GM21717 (cell line): ENCODE data around the gene IMP3.
"Not testable (repeated sequence)": the region's sequence is repeated elsewhere in the genome, so short reads cannot be mapped to it uniquely, and the experiment has no call there.

Source experiments
- ATAC-seq: cut with Tn5 transposase; IDR thresholded peaks from one replicate; pipeline ENCODE4 v1.9.1; 2021; ENCODE audit warnings: mild to moderate bottlenecking, moderate library complexity; ENCODE audit not compliant: unreplicated experiment

The IMP3 gene

GRCh38 chr15:75639709-75640482 lies at the start of gene IMP3:
Gene IMP3 (minus strand): TSS chr15:75640224. CDS start chr15:75640168, 56 bp downstream.
- ATAC-seq = peak; percentile 89

- not testable (repeated sequence) for ATAC-seq
These were observed 49.4 kb upstream of the IMP3 start for GRCh38 chr15:75689429-75689828.

- ATAC-seq = no peak
These were observed 48.8 kb upstream of the IMP3 start for GRCh38 chr15:75688831-75689230.

GRCh38 chr15:75688278-75688557 lies 48.2 kb upstream of the IMP3 start:
- no peak for ATAC-seq

- no peak for ATAC-seq
These were observed 47.7 kb upstream of the IMP3 start for GRCh38 chr15:75687486-75688277.

GRCh38 chr15:75686212-75686642 lies 46.2 kb upstream of the IMP3 start:
- not testable (repeated sequence) for ATAC-seq

- no peak for ATAC-seq
These were observed 45.2 kb upstream of the IMP3 start for GRCh38 chr15:75685195-75685594.

GRCh38 chr15:75684648-75685047 lies 44.6 kb upstream of the IMP3 start:
- ATAC-seq = no peak

GRCh38 chr15:75683646-75684312 lies 43.8 kb upstream of the IMP3 start:
- ATAC-seq = not testable (repeated sequence)

- ATAC-seq = no peak
These were observed 42.4 kb upstream of the IMP3 start for GRCh38 chr15:75682181-75683135.

GRCh38 chr15:75680007-75680789 lies 40.2 kb upstream of the IMP3 start:
- ATAC-seq = no peak

GRCh38 chr15:75678324-75678690 lies 38.3 kb upstream of the IMP3 start:
- not testable (repeated sequence) for ATAC-seq

- no peak for ATAC-seq
These were observed 37.7 kb upstream of the IMP3 start for GRCh38 chr15:75677465-75678323.

- no peak for ATAC-seq
These were observed 36.9 kb upstream of the IMP3 start for GRCh38 chr15:75676688-75677464.

GRCh38 chr15:75675579-75676404 lies 35.8 kb upstream of the IMP3 start:
- ATAC-seq = no peak

GRCh38 chr15:75674366-75674765 lies 34.3 kb upstream of the IMP3 start:
- ATAC-seq = no peak
